Embryonic facial prominence (tissue), 1 donor: ENCODE measurements around the gene STX16.
"Not testable (repeated sequence)": the region's sequence is repeated elsewhere in the genome, so short reads cannot be mapped to it uniquely, and the experiment has no call there.

Source experiments
- DNase-seq: peaks from one replicate; pipeline ENCODE4 v3.0.0-alpha.2; 2016; ENCODE audit errors: extremely low spot score

Gene STX16

GRCh38 chr20:58722877-58723627 lies 72.0 kb downstream of the STX16 start:
- no peak for DNase-seq

- DNase-seq = no peak
Observed at GRCh38 chr20:58723628-58723984, 72.5 kb downstream of the STX16 start.

GRCh38 chr20:58726156-58726555 lies 75.1 kb downstream of the STX16 start:
- not testable (repeated sequence) for DNase-seq
